ENCODE data around the gene TBCK.

The TBCK gene

DNA sequence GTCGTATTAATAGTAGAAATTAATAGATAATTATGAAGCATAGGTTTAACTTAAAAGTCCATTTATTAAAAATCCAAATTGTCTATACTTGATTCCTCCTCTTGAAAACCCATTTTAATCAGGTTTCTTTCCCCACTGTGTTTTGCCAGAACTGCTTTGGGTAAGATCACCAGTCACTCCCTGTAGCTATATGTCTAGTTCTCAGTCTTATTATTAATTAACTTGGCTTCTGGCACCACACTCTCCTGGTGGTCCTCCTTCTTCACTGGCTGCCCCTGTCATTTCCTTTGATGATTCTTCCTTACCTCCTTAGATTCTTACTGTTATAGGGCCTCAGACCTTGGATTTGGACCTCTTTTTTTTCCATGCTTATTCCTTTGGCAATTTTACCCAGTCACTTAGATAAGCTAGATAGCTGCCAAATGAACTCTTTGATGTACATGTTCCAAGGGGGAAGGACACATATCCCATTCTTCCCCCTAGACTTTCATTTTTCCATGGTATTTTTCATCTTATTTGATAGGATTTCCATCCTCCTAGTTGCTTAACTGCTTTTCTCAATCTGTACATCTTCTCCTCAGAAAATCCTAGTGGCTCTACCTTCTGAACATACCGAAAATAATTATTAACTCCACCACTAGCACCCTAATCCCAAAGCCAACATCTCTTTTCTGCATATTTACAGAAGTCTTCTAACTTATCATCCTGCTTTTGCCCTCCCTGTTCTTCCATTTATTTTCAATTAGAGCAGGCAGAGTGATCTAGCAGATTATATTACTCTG is 28.0 kb upstream of the TBCK start:
- no peaks in the 10 kb centered on the region for H3K9me3 ChIP-seq (ENCODE audit: control insufficient read depth in 5 of 5, low read length in 5 of 5)
- no peak overlapping the region for H3K27ac ChIP-seq (ENCODE audit: low read depth, low read length)
- H3K36me3 ChIP-seq (ENCODE audit: control insufficient read depth in 5 of 5, insufficient read depth in 5 of 5, low read length in 5 of 5): peaks cover 12 to 33% (median 22%) of the 10 kb centered on the region in 5 donors
- H3K4me3 ChIP-seq (ENCODE audit: low read depth in 1 of 5, low read length in 5 of 5): no peak overlapping the region
- no peaks in the 10 kb centered on the region for H3K27me3 ChIP-seq (ENCODE audit: control insufficient read depth in 5 of 5, insufficient read depth in 4 of 5, low read length in 5 of 5)
- no peaks in the 10 kb centered on the region for H3K4me1 ChIP-seq (ENCODE audit: control insufficient read depth in 5 of 5, insufficient read depth in 5 of 5, low read length in 5 of 5)
- no peak overlapping the region for H3K9ac ChIP-seq (ENCODE audit: low read length in 5 of 5)

DNA sequence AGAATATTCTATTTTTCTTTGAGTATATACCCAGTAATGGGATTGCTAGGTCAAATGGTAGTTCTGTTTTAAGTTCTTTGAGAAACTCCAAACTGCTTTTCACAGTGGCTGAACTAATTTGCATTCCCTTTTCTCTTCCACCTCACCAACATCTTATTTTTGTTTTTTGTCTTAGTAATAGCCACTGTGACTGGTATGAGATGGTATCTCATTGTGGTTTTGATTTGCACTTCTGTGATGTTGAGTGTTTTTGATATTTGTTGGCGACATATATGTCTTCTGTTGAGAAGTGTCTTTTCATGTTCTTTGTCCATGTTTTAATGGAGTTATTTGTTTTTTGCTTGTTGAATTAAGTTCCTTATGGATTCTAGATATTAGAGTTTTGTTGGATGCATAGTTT is 24.8 kb upstream of the TBCK start:
- no peak overlapping the region for H3K9ac ChIP-seq (ENCODE audit: low read length in 5 of 5)
- H3K9me3 ChIP-seq (ENCODE audit: control insufficient read depth in 5 of 5, low read length in 5 of 5): no peaks in the 10 kb centered on the region
- peaks cover 23 to 38% (median 31%) of the 10 kb centered on the region in 5 donors for H3K36me3 ChIP-seq (ENCODE audit: control insufficient read depth in 5 of 5, insufficient read depth in 5 of 5, low read length in 5 of 5)
- no peaks in the 10 kb centered on the region for H3K4me1 ChIP-seq (ENCODE audit: control insufficient read depth in 5 of 5, insufficient read depth in 5 of 5, low read length in 5 of 5)
- no peaks in the 10 kb centered on the region for H3K27me3 ChIP-seq (ENCODE audit: control insufficient read depth in 5 of 5, insufficient read depth in 4 of 5, low read length in 5 of 5)
- no peak overlapping the region for H3K27ac ChIP-seq (ENCODE audit: low read depth, low read length)
- no peak overlapping the region for H3K4me3 ChIP-seq (ENCODE audit: low read depth in 1 of 5, low read length in 5 of 5)

DNA sequence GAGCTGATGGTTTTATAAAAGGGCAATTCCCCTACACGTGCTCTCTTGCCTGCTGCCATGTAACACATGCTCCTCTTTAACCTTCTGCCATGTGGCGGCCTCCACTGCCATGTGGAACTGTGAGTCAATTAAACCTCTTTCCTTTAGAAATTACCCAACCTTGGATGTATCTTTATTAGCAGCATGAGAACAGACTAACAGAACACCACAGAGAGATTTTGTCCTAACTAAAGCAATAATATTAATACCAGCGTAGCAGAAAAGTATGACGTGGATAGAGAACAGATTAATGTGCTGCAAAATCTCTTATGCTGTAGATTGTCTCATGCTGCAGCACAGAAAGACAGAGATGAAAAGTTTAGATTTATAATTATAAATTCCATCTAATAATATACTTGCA is 23.4 kb upstream of the TBCK start:
- H3K4me1 ChIP-seq (ENCODE audit: control insufficient read depth in 5 of 5, insufficient read depth in 5 of 5, low read length in 5 of 5): no peaks in the 10 kb centered on the region
- H3K4me3 ChIP-seq (ENCODE audit: low read depth in 1 of 5, low read length in 5 of 5): no peak overlapping the region
- H3K36me3 ChIP-seq (ENCODE audit: control insufficient read depth in 5 of 5, insufficient read depth in 5 of 5, low read length in 5 of 5): peaks cover 23 to 45% (median 34%) of the 10 kb centered on the region in 5 donors
- H3K9me3 ChIP-seq (ENCODE audit: control insufficient read depth in 5 of 5, low read length in 5 of 5): no peaks in the 10 kb centered on the region
- H3K27ac ChIP-seq (ENCODE audit: low read depth, low read length): no peak overlapping the region
- no peak overlapping the region for H3K9ac ChIP-seq (ENCODE audit: low read length in 5 of 5)
- no peaks in the 10 kb centered on the region for H3K27me3 ChIP-seq (ENCODE audit: control insufficient read depth in 5 of 5, insufficient read depth in 4 of 5, low read length in 5 of 5)

DNA sequence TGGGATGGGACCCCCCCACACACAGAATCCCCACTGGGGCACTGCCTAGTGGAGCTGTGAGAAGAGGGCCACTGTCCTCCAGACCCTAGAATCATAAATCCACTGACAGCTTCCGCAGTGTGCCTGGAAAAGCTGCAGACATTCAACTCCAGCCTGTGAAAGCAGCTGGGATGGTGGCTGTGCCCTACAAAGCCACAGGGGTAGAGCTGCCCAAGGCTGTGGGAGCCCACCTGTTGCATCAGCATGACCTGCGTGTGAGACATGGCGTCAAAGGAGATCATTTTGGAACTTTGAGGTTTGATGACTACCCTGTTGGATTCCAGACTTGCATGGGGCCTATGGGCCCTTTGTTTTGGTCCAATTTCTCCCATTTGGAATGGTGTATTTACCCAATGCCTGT is 22.7 kb upstream of the TBCK start:
- Histone ChIP-seq H3K4me1 (ENCODE audit: control insufficient read depth in 5 of 5, insufficient read depth in 5 of 5, low read length in 5 of 5) (no peaks in the 10 kb centered on the region), H3K36me3 (ENCODE audit: control insufficient read depth in 5 of 5, insufficient read depth in 5 of 5, low read length in 5 of 5) (peaks cover 23 to 52% (median 38%) of the 10 kb centered on the region in 5 donors), H3K27me3 (ENCODE audit: control insufficient read depth in 5 of 5, insufficient read depth in 4 of 5, low read length in 5 of 5) (no peaks in the 10 kb centered on the region), H3K4me3 (ENCODE audit: low read depth in 1 of 5, low read length in 5 of 5) (no peak overlapping the region), H3K9me3 (ENCODE audit: control insufficient read depth in 5 of 5, low read length in 5 of 5) (no peaks in the 10 kb centered on the region), H3K27ac (ENCODE audit: low read depth, low read length) (no peak overlapping the region), H3K9ac (ENCODE audit: low read length in 5 of 5) (no peak overlapping the region)

DNA sequence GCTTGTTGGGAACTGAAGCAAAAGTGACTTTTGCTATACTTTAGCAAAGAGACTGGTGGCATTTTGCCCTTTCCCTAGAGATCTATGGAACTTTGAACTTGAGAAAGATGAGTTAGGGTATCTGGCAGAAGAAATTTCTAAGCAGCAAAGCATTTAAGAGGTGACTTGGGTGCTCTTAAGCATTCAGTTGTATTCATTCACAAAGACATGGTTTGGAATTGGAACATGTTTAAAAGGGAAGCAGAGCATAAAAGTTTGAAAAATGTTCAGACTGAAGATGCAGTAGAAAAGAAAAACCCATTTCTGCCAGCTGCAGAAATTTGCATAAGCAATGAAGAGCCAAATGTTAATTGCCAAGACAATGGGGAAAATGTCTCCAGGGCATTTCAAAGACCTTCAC is 21.9 kb upstream of the TBCK start:
- Histone ChIP-seq H3K27ac (ENCODE audit: low read depth, low read length) (no peak overlapping the region), H3K4me1 (ENCODE audit: control insufficient read depth in 5 of 5, insufficient read depth in 5 of 5, low read length in 5 of 5) (no peaks in the 10 kb centered on the region), H3K27me3 (ENCODE audit: control insufficient read depth in 5 of 5, insufficient read depth in 4 of 5, low read length in 5 of 5) (no peaks in the 10 kb centered on the region), H3K36me3 (ENCODE audit: control insufficient read depth in 5 of 5, insufficient read depth in 5 of 5, low read length in 5 of 5) (peaks cover 29 to 60% (median 46%) of the 10 kb centered on the region in 5 donors), H3K9me3 (ENCODE audit: control insufficient read depth in 5 of 5, low read length in 5 of 5) (no peaks in the 10 kb centered on the region), H3K9ac (ENCODE audit: low read length in 5 of 5) (no peak overlapping the region), H3K4me3 (ENCODE audit: low read depth in 1 of 5, low read length in 5 of 5) (no peak overlapping the region)

DNA sequence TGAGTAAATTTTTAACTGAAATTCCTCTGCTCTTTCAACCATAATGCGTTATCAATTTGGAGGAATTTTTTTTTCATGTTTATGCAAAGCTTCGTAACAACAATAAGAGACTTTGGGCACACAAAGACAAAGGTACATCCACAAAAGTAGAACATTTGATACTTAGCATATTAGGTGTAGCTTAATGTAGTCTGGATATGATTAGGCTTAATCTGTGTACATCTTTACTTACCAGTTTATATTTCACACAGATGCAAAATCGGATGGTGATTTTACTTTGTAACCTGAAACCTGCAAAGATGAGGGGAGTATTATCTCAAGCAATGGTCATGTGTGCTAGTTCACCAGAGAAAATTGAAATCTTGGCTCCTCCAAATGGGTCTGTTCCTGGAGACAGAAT is 20.6 kb upstream of the TBCK start:
- H3K36me3 ChIP-seq (ENCODE audit: control insufficient read depth in 5 of 5, insufficient read depth in 5 of 5, low read length in 5 of 5): peaks cover 35 to 67% (median 51%) of the 10 kb centered on the region in 5 donors

DNA sequence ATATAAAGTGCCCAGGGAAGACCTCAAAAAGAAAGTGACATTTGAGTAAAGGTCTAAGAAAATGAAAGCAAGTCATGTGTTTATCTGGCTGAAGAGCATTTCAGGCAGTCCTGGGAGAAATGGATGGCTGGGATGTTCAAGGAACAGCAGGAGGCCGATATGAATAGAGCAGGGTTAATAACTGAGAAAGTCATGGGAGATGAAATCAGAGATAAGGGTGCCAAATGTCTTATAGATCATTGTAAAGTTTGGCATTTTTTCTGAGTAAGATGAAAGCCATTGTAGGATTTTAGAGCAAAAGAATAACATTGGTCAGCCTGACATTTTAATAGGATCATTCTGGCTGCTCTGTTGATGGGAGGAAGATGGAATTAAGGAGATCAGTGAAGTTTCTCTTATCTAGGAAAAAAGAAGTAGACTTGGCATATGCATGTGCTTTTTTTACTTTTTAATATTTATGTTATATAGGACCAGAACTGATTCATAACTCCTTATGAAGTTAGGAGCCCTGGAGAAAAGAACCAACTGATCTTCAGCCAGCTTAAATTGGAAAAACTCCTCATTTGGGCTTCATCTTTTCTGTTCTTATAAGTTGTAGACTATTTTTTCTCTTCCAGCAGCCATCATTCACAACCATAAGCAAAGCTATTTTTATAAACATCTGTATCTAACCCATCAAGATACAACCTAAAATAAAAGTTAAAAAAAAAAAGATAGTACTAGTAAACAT is 18.9 kb upstream of the TBCK start:
- H3K9me3 ChIP-seq (ENCODE audit: control insufficient read depth in 5 of 5, low read length in 5 of 5): no peaks in the 10 kb centered on the region
- H3K36me3 ChIP-seq (ENCODE audit: control insufficient read depth in 5 of 5, insufficient read depth in 5 of 5, low read length in 5 of 5): peaks cover 41 to 73% (median 59%) of the 10 kb centered on the region in 5 donors
- no peak overlapping the region for H3K27ac ChIP-seq (ENCODE audit: low read depth, low read length)
- no peaks in the 10 kb centered on the region for H3K4me1 ChIP-seq (ENCODE audit: control insufficient read depth in 5 of 5, insufficient read depth in 5 of 5, low read length in 5 of 5)
- H3K9ac ChIP-seq (ENCODE audit: low read length in 5 of 5): no peak overlapping the region
- H3K27me3 ChIP-seq (ENCODE audit: control insufficient read depth in 5 of 5, insufficient read depth in 4 of 5, low read length in 5 of 5): no peaks in the 10 kb centered on the region
- no peak overlapping the region for H3K4me3 ChIP-seq (ENCODE audit: low read depth in 1 of 5, low read length in 5 of 5)

More for the DNA sequence above, 20.6 kb upstream of the TBCK start:
- Histone ChIP-seq H3K4me3 (ENCODE audit: low read depth in 1 of 5, low read length in 5 of 5) (no peak overlapping the region), H3K9ac (ENCODE audit: low read length in 5 of 5) (no peak overlapping the region), H3K27me3 (ENCODE audit: control insufficient read depth in 5 of 5, insufficient read depth in 4 of 5, low read length in 5 of 5) (no peaks in the 10 kb centered on the region), H3K27ac (ENCODE audit: low read depth, low read length) (no peak overlapping the region), H3K9me3 (ENCODE audit: control insufficient read depth in 5 of 5, low read length in 5 of 5) (no peaks in the 10 kb centered on the region), H3K4me1 (ENCODE audit: control insufficient read depth in 5 of 5, insufficient read depth in 5 of 5, low read length in 5 of 5) (no peaks in the 10 kb centered on the region)

DNA sequence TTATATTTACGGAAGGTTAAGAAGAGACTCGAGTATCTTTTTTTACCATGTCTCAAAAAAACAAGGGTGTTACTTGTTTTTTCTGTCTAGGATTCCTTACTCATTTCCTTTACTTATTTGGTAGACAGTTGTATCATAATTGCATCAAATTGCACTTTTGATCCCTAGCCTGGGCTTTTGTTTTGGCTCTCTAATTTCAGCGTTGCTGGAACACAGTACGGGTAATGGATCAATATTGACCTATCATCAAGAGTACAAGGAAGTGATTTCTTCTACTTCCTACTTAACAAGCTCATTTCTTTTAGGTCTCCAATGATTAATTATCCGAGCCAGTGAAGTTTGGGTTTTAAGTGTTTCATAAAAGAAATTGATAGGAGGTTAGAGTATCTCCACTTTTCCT is 17.2 kb upstream of the TBCK start:
- H3K36me3 ChIP-seq (ENCODE audit: control insufficient read depth in 5 of 5, insufficient read depth in 5 of 5, low read length in 5 of 5): peaks cover 44 to 72% (median 66%) of the 10 kb centered on the region in 5 donors

DNA sequence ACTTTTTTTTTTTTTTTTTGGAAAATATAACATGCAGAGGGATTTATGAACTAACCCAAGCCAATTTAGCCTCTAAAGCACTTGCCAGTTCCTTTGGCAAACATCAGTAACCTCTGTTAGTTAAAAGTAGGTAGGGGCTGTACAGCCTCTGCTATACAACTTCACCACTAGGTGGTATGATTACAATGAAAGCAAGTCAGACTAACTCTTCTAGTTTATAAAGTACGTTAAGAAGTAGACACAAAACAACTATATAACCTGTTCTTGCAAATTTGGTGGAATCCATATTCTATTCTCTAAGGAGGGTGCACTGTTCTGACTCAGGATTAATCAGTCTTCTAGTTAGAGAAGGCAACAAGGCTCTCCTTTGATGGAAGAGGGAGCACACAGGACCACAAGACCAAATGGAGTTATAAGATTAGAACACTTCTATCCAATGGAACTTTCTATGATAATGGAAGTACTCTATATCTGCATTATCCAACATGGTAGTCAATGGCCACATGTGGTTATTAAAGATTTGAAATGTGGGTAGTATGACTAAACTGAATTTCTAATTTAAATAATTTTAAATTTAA is 13.1 kb upstream of the TBCK start:
- no peaks in the 10 kb centered on the region for H3K9me3 ChIP-seq (ENCODE audit: control insufficient read depth in 5 of 5, low read length in 5 of 5)
- H3K27ac ChIP-seq (ENCODE audit: low read depth, low read length): no peak overlapping the region
- H3K4me1 ChIP-seq (ENCODE audit: control insufficient read depth in 5 of 5, insufficient read depth in 5 of 5, low read length in 5 of 5): no peaks in the 10 kb centered on the region
- no peak overlapping the region for H3K9ac ChIP-seq (ENCODE audit: low read length in 5 of 5)
- no peak overlapping the region for H3K4me3 ChIP-seq (ENCODE audit: low read depth in 1 of 5, low read length in 5 of 5)
- peaks cover 45 to 63% (median 58%) of the 10 kb centered on the region in 5 donors for H3K36me3 ChIP-seq (ENCODE audit: control insufficient read depth in 5 of 5, insufficient read depth in 5 of 5, low read length in 5 of 5)
- no peaks in the 10 kb centered on the region for H3K27me3 ChIP-seq (ENCODE audit: control insufficient read depth in 5 of 5, insufficient read depth in 4 of 5, low read length in 5 of 5)

More for the DNA sequence above, 17.2 kb upstream of the TBCK start:
- Histone ChIP-seq H3K9ac (ENCODE audit: low read length in 5 of 5) (no peak overlapping the region), H3K4me3 (ENCODE audit: low read depth in 1 of 5, low read length in 5 of 5) (no peak overlapping the region), H3K27me3 (ENCODE audit: control insufficient read depth in 5 of 5, insufficient read depth in 4 of 5, low read length in 5 of 5) (no peaks in the 10 kb centered on the region), H3K9me3 (ENCODE audit: control insufficient read depth in 5 of 5, low read length in 5 of 5) (no peaks in the 10 kb centered on the region), H3K27ac (ENCODE audit: low read depth, low read length) (no peak overlapping the region), H3K4me1 (ENCODE audit: control insufficient read depth in 5 of 5, insufficient read depth in 5 of 5, low read length in 5 of 5) (no peaks in the 10 kb centered on the region)

DNA sequence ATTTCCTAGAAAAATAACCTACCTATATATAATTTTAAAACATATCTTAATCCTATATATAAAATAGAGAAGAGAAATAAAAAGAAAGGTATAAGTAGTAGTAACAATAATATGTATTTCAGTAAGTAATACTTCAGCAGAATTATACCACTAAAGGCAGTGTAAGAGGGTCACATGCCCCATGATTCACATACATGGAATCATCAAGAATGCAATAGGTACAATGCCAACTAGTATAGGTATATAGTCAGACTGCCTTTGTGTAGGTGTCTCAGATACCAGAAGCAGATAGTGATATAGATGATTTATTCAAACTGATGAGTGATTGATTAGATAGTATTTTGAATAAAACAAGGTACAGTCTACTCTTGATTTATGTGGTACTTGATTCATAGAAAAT is 9.8 kb upstream of the TBCK start:
- Histone ChIP-seq H3K9me3 (ENCODE audit: control insufficient read depth in 5 of 5, low read length in 5 of 5) (no peaks in the 10 kb centered on the region), H3K9ac (ENCODE audit: low read length in 5 of 5) (no peak overlapping the region), H3K27me3 (ENCODE audit: control insufficient read depth in 5 of 5, insufficient read depth in 4 of 5, low read length in 5 of 5) (no peaks in the 10 kb centered on the region), H3K27ac (ENCODE audit: low read depth, low read length) (no peak overlapping the region), H3K4me1 (ENCODE audit: control insufficient read depth in 5 of 5, insufficient read depth in 5 of 5, low read length in 5 of 5) (peaks cover 0 to 2% (median 0%) of the 10 kb centered on the region in 5 donors), H3K4me3 (ENCODE audit: low read depth in 1 of 5, low read length in 5 of 5) (no peak overlapping the region), H3K36me3 (ENCODE audit: control insufficient read depth in 5 of 5, insufficient read depth in 5 of 5, low read length in 5 of 5) (peaks cover 30 to 38% (median 34%) of the 10 kb centered on the region in 5 donors)

Measured in subcutaneous abdominal adipose tissue (tissue), 5 donors.